KOPT-K1 (cell line): Measurements from ENCODE around the gene DKK3.

ENCODE experiments used
- H3K27ac ChIP-seq: fragments of 200-600 bp; sonication (generic); 2 replicates; pipeline ENCODE4 v1.5.1; 2016; ENCODE audit warnings: antibody characterized with exemption, mild to moderate bottlenecking, low read depth, low read length; ENCODE audit not compliant: poor library complexity, severe bottlenecking
- H3K36me3 ChIP-seq: fragments of 200-600 bp; sonication (generic); 2 replicates; pipeline ENCODE4 v1.5.1; 2017; ENCODE audit warnings: antibody characterized with exemption, mild to moderate bottlenecking, low read length, moderate library complexity; ENCODE audit not compliant: insufficient read depth
- H3K9me3 ChIP-seq: fragments of 200-600 bp; sonication (generic); 2 replicates; pipeline ENCODE4 v1.5.1; 2017; ENCODE audit warnings: antibody characterized with exemption, low read length, mild to moderate bottlenecking; ENCODE audit not compliant: insufficient read depth, poor library complexity, severe bottlenecking

The DKK3 gene

GRCh38 chr11:11942668-11943067 is 65.8 kb downstream of the DKK3 start:
- Histone ChIP-seq H3K9me3 (no peaks in the 10 kb centered on the region), H3K27ac (no peak overlapping the region), H3K36me3 (peaks cover 95% of the 10 kb centered on the region)

GRCh38 chr11:11940551-11940950 is 67.9 kb downstream of the DKK3 start:
- Histone ChIP-seq H3K36me3 (peaks cover 93% of the 10 kb centered on the region), H3K27ac (no peak overlapping the region), H3K9me3 (no peaks in the 10 kb centered on the region)

GRCh38 chr11:11937957-11938356 is 70.5 kb downstream of the DKK3 start:
- peaks cover 95% of the 10 kb centered on the region for H3K36me3 ChIP-seq
- no peaks in the 10 kb centered on the region for H3K9me3 ChIP-seq
- no peak overlapping the region for H3K27ac ChIP-seq

- peaks cover 95% of the 10 kb centered on the region for H3K36me3 ChIP-seq
- no peaks in the 10 kb centered on the region for H3K9me3 ChIP-seq
- no peak overlapping the region for H3K27ac ChIP-seq
Measured at GRCh38 chr11:11937433-11937832, 71.0 kb downstream of the DKK3 start.

- Histone ChIP-seq H3K36me3 (peaks cover 91% of the 10 kb centered on the region), H3K9me3 (no peaks in the 10 kb centered on the region), H3K27ac (no peak overlapping the region)
Measured at GRCh38 chr11:11935536-11935935, 72.9 kb downstream of the DKK3 start.

GRCh38 chr11:11931461-11932055 is 76.9 kb downstream of the DKK3 start:
- H3K9me3 ChIP-seq, result no peaks in the 10 kb centered on the region
- H3K36me3 ChIP-seq, result peaks cover 79% of the 10 kb centered on the region
- H3K27ac ChIP-seq, result no peak overlapping the region

GRCh38 chr11:11929920-11930319 is 78.5 kb downstream of the DKK3 start:
- no peaks in the 10 kb centered on the region for H3K9me3 ChIP-seq
- H3K36me3 ChIP-seq, result peaks cover 76% of the 10 kb centered on the region
- no peak overlapping the region for H3K27ac ChIP-seq

- Histone ChIP-seq H3K9me3 (no peaks in the 10 kb centered on the region), H3K27ac (no peak overlapping the region), H3K36me3 (peaks cover 56% of the 10 kb centered on the region)
Measured at GRCh38 chr11:11923828-11924227, 84.6 kb downstream of the DKK3 start.

GRCh38 chr11:11916981-11917399 is 91.4 kb downstream of the DKK3 start:
- H3K27ac ChIP-seq, result no peak overlapping the region
- no peaks in the 10 kb centered on the region for H3K9me3 ChIP-seq
- peaks cover 36% of the 10 kb centered on the region for H3K36me3 ChIP-seq

GRCh38 chr11:11915625-11916024 is 92.8 kb downstream of the DKK3 start:
- H3K36me3 ChIP-seq, result peaks cover 41% of the 10 kb centered on the region
- H3K27ac ChIP-seq, result no peak overlapping the region
- H3K9me3 ChIP-seq, result no peaks in the 10 kb centered on the region

- no peak overlapping the region for H3K27ac ChIP-seq
- H3K36me3 ChIP-seq, result peaks cover 55% of the 10 kb centered on the region
- H3K9me3 ChIP-seq, result no peaks in the 10 kb centered on the region
Measured at GRCh38 chr11:11913395-11913794, 95.0 kb downstream of the DKK3 start.
